HG03469 (cell line): ENCODE results near the gene SEMA3A.
"Not testable (repeated sequence)": the region's sequence is repeated elsewhere in the genome, so short reads cannot be mapped to it uniquely, and the experiment has no call there.

Experiments used
- ATAC-seq: cut with Tn5 transposase; IDR thresholded peaks from one replicate; pipeline ENCODE4 v1.9.1; 2021; ENCODE audit warnings: mild to moderate bottlenecking, moderate library complexity, moderate number of reproducible peaks; ENCODE audit not compliant: unreplicated experiment

The SEMA3A gene

DNA sequence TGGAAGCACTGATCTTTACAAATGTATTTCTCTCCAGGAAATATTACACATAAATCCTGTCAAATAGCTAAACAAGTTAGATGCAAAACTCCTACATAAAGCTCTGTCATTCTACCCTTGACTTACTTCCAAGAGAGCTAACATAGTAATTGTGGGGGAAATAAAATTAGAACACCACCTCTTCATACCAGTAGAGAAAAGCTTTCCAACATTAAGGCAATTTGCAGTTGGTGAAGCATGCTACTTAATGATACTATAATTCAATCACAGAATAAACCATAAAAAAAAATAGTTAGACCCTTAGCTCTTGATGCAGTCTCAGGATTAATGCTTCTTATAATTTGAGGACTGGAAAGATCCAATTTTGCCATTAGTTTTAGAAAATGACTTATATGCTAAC, 35.2 kb downstream of the SEMA3A start:
- no peak for ATAC-seq

DNA sequence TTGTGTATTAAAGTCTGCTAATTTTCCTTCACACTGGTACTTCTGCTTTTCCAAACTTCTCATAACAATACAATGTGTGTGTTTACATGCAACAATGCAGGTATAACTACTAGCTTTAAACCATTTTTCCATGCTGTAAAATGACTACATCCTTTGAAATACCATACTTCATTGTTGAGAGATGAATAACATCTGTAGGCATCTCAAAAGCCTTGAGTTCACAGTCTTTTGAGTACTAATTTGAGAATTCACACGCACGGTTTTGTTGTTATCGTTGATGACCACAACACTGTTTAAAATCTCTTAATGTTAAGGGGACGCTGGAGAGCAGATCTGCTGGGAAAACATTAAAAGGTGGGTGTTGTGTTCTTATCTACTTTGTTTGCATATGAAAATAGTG, 37.4 kb downstream of the SEMA3A start:
- no peak for ATAC-seq

DNA sequence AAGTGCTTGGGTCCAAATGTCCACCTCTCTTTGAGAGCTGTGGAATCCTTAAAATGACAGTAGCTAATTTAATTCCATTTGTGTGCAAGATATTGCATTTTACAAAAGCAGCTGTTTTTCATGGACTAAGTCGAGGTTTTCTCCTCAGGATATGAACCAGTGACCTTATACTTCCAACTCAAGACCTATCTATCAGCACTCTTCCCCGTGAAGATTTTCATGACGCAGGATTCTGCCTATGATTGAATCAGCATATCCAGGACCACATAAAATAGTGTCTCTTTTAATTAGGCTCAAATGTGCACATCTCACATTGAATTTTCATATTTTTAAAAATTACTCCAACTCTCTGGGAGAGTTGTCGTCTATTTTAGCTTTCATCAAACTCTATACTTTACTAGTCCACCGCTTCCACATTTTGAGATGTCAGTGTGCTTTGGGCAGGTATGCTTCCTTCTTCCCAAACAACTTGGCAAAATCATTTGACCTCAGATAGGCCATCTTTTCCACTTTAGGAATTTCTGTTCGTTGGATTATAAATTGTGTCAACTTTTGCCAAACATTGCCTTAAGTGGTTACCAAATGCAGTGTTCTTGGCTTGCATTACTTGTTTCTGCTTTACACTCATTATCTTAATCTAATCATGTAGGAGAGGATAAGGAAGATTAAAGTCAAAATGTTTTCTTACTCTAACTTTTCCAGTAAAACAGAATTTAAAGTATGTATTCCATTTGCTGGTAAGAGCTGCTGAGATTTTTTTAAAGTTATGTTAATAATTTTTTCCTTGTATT, 39.4 kb downstream of the SEMA3A start:
- no peak for ATAC-seq

DNA sequence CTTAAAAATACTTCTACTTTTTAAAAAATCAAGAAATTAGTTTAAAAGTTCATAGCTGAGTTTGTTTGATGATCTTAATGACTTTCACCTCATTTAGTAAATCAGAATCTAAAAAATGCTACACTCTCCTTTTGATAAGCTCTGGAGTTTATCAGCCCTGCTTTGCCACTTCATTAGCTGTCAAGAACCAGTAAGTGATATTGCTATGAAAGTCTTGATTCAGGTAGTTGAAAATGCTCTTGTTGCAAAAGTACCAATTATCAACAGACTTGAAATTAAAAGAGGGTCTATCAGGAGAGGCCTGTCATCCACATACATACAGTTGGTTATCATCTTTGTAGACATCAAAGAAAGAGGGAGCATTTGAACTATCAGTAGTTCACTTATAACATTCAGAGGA, 41.6 kb downstream of the SEMA3A start:
- ATAC-seq = no peak

DNA sequence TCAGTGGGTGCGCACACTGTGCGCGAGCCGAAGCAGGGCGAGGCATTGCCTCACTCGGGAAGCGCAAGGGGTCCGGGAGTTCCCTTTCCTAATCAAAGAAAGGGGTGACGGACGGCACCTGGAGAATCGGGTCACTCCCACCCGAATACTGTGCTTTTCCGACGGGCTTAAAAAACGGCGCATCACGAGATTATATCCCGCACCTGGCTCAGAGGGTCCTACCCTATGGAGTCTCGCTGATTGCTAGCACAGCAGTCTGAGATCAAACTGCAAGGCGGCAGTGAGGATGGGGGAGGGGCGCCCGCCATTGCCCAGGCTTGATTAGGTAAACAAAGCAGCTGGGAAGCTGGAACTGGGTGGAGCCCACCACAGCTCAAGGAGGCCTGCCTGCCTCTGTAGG, 44.2 kb downstream of the SEMA3A start:
- not testable (repeated sequence) for ATAC-seq

DNA sequence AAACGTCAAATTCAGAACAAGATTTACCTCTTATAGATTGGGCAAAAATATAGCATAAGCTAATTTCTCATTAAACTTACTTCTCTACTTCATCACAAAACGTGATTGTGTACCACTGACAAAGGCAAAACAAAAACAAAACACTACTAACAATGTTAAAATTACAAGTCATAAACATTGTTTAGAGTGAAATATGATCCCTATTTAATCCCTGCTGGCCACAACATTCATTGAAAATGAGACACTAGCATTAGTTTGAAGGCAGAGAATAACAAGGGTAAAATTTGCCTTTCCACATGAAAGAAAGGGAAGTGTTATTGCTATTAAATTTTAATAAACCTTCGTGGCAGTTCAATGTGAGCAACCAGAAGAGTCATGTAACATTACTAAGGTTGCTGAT, 45.0 kb downstream of the SEMA3A start:
- ATAC-seq = no peak

DNA sequence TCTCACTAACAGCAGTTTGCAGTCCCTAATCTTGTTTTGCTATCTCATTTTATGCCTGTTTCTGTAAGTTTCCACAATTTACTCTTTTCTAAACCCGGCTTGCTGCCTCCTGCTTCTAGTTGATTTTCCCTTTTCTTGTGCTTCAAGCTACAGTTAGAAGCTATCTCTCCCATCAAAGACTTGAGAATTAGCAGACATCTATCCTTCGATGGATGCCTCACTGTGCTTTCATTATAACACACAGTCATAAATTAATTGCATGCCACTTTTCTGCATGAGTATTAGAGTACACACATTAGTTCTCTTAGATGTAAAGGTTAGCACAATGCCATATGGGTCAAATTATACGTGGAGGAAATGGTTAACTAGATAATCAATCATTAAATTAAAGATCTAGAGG, 48.7 kb downstream of the SEMA3A start:
- no peak for ATAC-seq

DNA sequence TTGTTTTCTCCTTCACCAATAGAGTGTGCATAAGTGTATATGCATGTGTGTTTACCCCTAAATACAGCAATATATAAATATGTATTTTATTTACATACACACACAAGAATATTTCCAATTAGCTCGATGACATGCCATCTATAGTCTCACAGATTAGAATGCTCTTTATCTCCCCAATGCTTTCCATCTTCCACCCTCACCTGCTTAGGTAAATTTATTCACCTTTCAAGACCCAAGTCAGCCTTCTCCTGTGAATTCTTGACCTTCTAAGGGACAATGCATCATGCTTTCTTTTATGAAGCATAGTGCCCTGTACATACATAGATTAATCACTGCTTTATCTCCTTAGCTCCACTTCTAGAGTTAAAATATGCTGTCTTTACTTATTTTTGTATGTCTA, 49.7 kb downstream of the SEMA3A start:
- no peak for ATAC-seq

DNA sequence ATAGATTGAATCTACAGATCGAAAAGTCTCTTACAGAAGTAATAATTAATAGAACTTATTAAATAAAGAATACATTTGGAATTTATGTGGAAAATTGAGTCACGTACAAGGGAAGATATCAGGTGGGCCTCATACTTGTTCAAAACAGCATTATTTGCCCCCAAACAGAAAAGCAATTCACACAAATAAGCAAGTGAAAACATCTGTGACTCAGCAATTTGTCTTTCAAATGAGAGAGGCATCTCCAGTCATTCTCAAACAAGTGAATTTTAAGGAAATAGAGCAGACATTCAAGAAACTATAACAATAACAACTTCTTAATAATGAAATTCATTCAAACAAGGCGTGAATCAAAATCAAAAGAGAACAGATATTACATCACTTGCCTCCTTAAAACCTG, 50.1 kb downstream of the SEMA3A start:
- ATAC-seq = no peak

DNA sequence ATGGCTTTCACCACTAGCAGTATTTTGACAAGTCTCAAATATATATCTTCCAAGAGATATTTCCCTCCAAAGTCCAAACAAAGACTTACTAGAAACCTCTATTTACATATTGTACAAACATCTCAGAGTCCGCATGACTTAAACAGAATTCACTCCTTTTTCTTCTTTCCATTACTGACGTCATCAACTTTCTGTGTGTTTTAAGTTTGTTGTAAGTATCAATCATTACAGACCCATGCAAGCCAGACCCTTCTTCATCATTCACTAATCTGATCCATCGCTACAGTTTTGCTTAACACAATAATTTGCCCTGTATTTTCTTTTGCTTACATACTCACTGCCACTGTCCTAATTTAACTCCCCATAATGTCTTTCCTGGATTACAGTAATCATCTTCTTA, 51.9 kb downstream of the SEMA3A start:
- ATAC-seq = no peak

DNA sequence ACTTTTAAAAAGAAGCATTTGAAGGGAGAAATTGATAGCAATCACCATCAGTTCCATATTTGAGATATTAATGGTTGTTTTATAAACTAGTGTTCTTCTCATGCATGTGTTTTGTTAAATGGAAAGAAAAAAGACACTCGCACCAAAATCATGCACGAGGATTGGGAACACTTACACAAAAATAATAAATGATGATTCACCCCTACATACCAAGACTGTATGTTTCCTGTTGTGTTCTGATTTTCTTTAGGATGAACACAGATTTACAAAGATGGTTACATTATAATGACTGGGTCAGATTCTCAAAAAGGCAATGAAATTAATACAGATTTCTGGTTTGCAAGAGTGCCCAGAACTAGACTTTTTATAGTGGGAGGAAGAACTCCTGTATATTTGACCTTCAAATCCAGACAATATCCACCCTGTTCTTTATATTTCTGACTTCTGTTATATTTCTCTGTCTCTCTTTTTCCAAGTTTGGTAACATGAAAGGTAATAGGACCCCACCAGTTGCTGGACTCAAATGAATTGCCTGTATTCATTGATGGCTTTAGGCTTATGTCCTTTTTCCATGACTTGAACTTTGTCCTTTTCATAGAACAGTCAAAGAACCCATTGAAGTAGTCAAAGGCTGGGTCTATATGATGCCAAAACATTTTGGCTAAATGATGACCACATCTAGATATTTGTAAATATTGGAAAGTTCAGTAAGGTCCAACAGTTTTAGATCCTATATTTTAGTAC, 54.4 kb downstream of the SEMA3A start:
- ATAC-seq = no peak

DNA sequence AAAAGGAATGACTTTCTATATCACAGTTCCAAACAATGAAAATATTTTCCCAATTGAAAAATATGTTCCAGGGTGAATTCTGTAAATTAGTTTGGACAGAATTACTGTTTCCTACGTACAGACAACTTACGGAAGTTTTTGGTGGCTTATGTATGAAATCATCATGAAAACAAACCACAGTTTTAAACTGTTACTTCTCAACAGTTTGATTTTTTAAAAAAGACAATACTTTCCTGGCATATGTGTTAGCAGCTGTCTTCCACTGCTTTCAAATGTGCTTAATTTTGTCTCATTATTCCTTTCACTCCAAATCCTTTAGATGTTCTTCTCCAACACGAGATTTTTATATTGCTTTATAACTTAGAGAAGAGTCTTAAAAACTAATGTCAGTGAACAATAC, 56.2 kb downstream of the SEMA3A start:
- no peak for ATAC-seq

DNA sequence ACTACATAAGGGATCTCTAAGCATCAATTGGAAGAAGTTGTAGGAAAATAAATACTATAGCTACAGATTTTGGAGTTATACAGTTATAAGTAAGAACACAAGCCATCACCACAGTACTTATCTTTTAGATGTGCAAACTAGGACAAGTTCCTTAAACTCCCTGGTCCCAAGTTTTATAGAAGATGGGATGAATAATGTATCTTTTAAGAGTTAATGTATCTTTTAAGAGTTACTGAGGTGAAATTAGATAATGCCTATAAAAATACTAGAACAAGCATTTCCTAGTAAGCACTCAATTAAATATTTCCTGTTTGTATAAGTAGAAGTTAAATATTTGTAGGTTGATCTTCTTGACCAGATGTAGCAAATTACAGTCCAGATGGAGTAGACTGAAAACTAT, 56.8 kb downstream of the SEMA3A start:
- no peak for ATAC-seq

DNA sequence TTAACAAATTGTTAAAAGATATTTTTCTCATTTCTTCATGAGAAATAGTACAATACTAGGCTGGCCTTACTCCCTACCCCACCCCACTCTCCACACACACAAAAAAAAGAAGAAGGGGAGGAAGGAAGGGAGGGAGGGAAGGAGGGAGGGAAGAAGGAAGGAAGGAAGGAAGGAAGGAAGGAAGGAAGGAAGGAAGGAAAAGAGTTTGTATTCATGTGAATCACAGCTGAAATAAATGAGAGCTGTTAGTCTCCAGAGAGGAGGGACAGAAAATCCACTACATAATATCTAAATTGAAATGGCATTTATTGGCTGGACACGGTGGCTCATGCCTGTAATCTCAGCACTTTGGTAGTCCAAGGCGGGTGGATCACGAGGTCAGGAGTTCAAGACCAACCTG, 57.8 kb downstream of the SEMA3A start:
- no peak for ATAC-seq

DNA sequence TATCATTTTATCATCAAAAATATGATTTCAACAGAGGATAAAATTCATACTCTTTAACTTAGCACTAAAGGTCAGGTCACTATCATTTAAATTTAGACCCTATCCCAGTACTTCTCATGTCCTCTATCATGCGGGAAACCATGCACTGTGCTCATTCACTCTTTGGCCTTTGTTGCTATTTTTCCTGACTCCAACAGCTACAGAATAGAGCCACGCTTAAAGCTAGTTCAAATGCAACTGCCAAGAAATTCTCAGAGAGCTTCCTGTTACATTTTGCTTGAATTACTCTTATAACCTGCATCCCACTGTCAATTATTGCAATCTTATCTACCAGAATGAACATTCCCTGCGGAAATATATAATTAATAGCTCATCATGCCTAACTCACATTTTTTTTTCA, 58.3 kb downstream of the SEMA3A start:
- ATAC-seq = no peak

DNA sequence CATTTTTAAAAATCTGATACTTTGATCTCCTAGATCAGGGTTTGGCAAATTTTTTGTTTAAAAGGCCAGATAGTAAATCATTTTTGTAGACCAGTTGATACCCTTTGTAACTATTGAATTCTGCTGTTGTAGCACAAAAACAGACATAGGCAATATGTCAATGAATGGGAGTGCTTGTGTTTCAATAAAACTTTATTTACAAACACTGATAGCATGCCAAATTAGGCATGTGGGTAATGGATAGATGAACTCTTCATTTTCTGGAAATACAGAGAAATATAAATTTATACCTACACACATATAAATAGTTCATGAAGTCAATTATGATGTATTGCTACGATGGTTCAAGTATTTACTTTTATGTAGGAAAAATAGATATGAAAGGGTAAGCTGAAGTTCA, 60.4 kb downstream of the SEMA3A start:
- ATAC-seq = no peak

DNA sequence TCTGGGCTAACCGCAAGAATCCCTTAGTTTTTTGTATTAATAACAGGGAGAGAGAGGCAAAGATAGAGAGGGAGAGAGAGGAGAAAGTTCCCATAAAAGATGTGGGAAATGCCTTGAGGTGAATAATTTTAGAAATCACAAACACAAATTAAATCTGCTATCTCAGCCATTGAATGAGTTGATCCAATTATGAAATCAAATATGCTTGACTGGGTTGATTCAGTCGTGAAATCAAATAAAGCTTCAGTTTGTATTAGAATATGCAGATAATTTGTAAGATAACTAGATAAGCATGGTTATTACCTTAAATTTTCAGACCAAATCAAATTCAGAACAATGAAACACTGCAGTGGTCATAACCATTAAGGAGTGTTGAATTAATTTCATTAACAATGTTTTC, 68.9 kb downstream of the SEMA3A start:
- ATAC-seq = no peak

DNA sequence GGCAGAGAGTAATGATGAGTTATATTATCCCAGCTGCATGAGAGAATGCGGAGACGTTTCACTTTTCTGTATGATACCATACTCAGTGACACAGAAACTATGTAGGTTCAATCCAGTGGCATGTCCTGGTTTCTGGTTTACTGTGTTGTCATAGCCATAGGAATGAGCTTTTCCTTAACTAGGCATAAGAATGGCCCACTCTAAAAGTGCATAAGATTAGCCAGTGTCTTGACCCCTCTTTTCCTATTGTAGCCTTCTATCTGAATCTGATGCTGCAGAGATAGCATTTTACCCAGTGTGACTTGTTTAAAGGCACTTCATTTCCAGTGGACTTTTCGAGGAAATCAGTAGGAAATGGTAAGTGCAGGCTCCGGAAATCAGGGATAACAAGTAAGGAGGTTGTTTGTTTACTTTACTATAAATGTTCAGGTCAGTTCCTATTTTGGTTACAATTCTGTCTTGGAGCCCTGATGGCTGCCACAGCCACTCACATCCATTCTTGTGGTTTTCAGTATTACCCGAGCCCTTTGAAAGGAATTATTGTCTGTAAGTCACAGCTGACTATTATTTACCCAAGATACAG, 70.5 kb downstream of the SEMA3A start:
- ATAC-seq = no peak

DNA sequence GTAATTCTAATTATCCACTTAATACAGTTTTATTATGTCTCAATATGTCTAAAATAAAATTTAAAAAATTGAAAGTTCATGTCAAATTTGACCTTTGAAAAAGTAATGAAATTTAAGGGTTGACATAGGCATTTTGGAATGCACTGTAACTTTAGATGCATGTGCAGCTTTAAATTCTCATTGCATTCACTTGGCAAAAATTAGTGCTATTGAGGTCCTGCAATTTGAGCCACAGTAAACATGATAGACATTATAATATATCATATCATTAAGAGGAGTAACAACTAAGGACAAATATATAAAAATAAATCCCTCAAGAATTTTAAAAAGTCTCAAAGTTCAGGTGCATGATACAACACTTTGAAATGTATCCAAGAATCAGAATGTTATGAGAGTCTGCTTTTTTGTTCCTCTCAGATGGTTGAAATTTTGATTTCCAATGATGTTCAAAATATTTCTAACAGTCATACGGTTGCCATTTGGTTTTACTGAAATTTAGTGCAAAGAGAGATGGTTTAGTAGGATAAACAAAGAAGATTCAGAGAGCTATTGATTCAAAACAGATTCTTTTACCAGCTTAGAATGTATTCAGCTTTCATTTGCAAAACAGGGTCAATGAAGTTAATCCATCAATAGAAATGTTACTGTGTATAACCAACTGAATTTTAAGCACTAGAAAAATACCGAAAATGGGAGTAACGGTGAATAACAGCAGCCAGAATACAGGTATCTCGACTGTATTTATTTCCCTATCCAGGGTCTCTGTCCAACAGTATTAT, 71.8 kb downstream of the SEMA3A start:
- no peak for ATAC-seq

DNA sequence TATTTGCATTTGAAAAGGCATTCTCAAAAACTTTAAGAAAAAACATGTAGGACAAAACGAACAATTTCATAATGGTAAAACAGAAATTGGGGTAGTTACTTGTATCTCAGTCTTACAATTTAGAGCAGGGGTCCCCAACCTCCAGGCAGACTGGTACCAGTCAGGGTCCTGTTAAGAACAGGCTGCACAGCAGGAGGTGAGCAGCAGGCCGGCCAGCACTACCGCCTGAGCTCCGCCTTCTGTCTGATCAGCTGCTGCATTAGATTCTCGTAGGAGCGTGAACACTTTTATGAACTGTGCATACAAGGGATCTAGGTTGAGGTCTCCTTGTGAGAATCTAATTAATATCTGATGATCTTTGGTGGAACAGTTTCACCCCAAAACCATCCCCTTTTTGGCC, 77.3 kb downstream of the SEMA3A start:
- no peak for ATAC-seq
